Keratinocyte (primary cell): ENCODE data around the gene KMT2A. TPM values are rescaled to one million over a fixed set of nuclear protein-coding genes. Genes with fewer than 3 reads are reported as not detected.
A peak's percentile ranks its signal among the peaks of the same experiment; 100 is the strongest.

Source experiments
- DNase-seq: peaks from one replicate; pipeline ENCODE4 v3.0.0-alpha.2; 2011; ENCODE audit warnings: low read depth, missing footprints, low spot score
- FAIRE-seq: peaks from 2 replicates; lab custom pipeline; 2011; peaks lifted over from hg19 to GRCh38; lab: Jason Lieb, UNC
- H2AFZ ChIP-seq: 2 replicates; pipeline ENCODE4 v1.6.0; 2012; ENCODE audit warnings: low read length, control low read depth, inconsistent platforms; ENCODE audit not compliant: control insufficient read depth
- H3K27ac ChIP-seq: 2 replicates; pipeline ENCODE4 v1.5.1; 2011; ENCODE audit warnings: low read length; ENCODE audit not compliant: control insufficient read depth, insufficient read depth
- H3K27me3 ChIP-seq: 3 replicates; pipeline ENCODE4 v1.6.0; 2011; ENCODE audit warnings: low read length; ENCODE audit not compliant: control insufficient read depth, insufficient read depth; ENCODE audit errors: extremely low read depth
- H3K36me3 ChIP-seq, 2 experiments: 2 replicates in 1 of 2; 3 replicates in 1 of 2; pipeline ENCODE4 v1.5.1; 2011; ENCODE audit warnings: low read length in 2 of 2, mild to moderate bottlenecking in 1 of 2; ENCODE audit not compliant: control insufficient read depth in 2 of 2, insufficient read depth in 2 of 2; ENCODE audit errors: extremely low read depth in 1 of 2
- H3K4me1 ChIP-seq: 3 replicates; pipeline ENCODE4 v1.5.1; 2011; ENCODE audit warnings: low read length; ENCODE audit not compliant: control insufficient read depth, insufficient read depth; ENCODE audit errors: extremely low read depth
- H3K4me2 ChIP-seq: 3 replicates; pipeline ENCODE4 v1.6.0; 2011; ENCODE audit warnings: low read depth, low read length; ENCODE audit not compliant: control insufficient read depth, insufficient read depth; ENCODE audit errors: extremely low read depth
- H3K4me3 ChIP-seq, 3 experiments: fragments of 200-600 bp in 1 of 3; sonication (generic) in 1 of 3; 2 replicates in 2 of 3; 3 replicates in 1 of 3; pipeline ENCODE4 v1.5.1; 2011 to 2016; ENCODE audit warnings: low read length in 3 of 3, mild to moderate bottlenecking in 3 of 3, control low read depth in 2 of 3, inconsistent platforms in 1 of 3, low read depth in 1 of 3, mixed read lengths in 1 of 3, mixed run types in 1 of 3, moderate library complexity in 1 of 3; ENCODE audit not compliant: control insufficient read depth in 2 of 3, insufficient read depth in 2 of 3; ENCODE audit errors: extremely low read depth in 1 of 3
- H3K79me2 ChIP-seq: 2 replicates; pipeline ENCODE4 v1.6.0; 2012; ENCODE audit warnings: low read length; ENCODE audit not compliant: control insufficient read depth, insufficient read depth
- H3K9ac ChIP-seq: 3 replicates; pipeline ENCODE4 v1.6.0; 2011; ENCODE audit warnings: low read length; ENCODE audit not compliant: control insufficient read depth, insufficient read depth; ENCODE audit errors: extremely low read depth
- H3K9me1 ChIP-seq: 3 replicates; pipeline ENCODE4 v1.6.0; 2011; ENCODE audit warnings: low read length; ENCODE audit not compliant: control insufficient read depth, insufficient read depth; ENCODE audit errors: extremely low read depth
- H3K9me3 ChIP-seq: 2 replicates; pipeline ENCODE4 v1.5.1; 2012; ENCODE audit warnings: low read depth, low read length; ENCODE audit not compliant: control insufficient read depth
- H4K20me1 ChIP-seq: 3 replicates; pipeline ENCODE4 v1.6.0; 2011; ENCODE audit warnings: low read length; ENCODE audit not compliant: control insufficient read depth, insufficient read depth; ENCODE audit errors: extremely low read depth
- CTCF ChIP-seq, 3 experiments: IDR thresholded peaks in 1 of 3; conservative IDR thresholded peaks in 1 of 3; optimal IDR thresholded peaks in 1 of 3; 2 replicates in 2 of 3; 3 replicates in 1 of 3; pipeline versions ENCODE3 to v1.5.1; 2011; ENCODE audit warnings: low read length in 3 of 3, mild to moderate bottlenecking in 3 of 3, moderate library complexity in 2 of 3, control low read depth in 1 of 3, inconsistent platforms in 1 of 3; ENCODE audit not compliant: insufficient read depth in 2 of 3; ENCODE audit errors: extremely low read depth in 1 of 3
- EZH2 ChIP-seq: IDR thresholded peaks from one replicate; pipeline ENCODE4 v1.6.1; 2012; ENCODE audit warnings: inconsistent platforms, mild to moderate bottlenecking, low read length, moderate library complexity
- dilution Hi-C: fragments of 300-500 bp; cut with MboI; formaldehyde crosslinking; loops from one replicate; pipeline ENCODE4 v1.7.0; 2020; ENCODE audit warnings: low sequenced_read_pairs; ENCODE audit not compliant: extremely low pct_ligation_motif_present
- polyA plus RNA-seq, 5 experiments: library from polyadenylated mRNA; depleted of rRNA in 3 of 5; stranded (reverse) in 3 of 5; stranded (forward) in 1 of 5; unstranded in 1 of 5; fragments of >200 nt; gene quantifications; 1 replicate in 1 of 5; 2 replicates in 3 of 5; 3 replicates in 1 of 5; pipeline versions ENCODE4 v1.2.1 to v1.2.3, GENCODE V29; 2011 to 2012; ENCODE audit warnings: missing spikeins in 2 of 5, low read depth in 1 of 5, low replicate concordance in 1 of 5

The KMT2A gene
- polyA plus RNA-seq, 1 donor (not counting 4 experiments of a cell fraction or from before 2014, with no cell fraction given), result 11.7 TPM

- dilution Hi-C loops, result no loop called here
- H3K4me3 ChIP-seq, result peak overlapping the region in 2 of 3 experiments; percentile 72 to 89
- peaks cover 20% of the 10 kb centered on the region for H3K4me1 ChIP-seq
- no peak overlapping the region for H3K9ac ChIP-seq
- FAIRE-seq (no peak), DNase-seq (no peak)
- no peaks in the 10 kb centered on the region for H3K27me3 ChIP-seq
- no peak for TF ChIP-seq CTCF (optimal IDR thresholded peaks at IDR 0.05 in 1 of 3, IDR thresholded peaks at IDR 0.05 in 1 of 3, conservative IDR thresholded peaks at IDR 0.05 in 1 of 3; ENCODE audit: extremely low read depth in 1 of 3, insufficient read depth in 2 of 3, low read length in 3 of 3)
- no peak for TF ChIP-seq EZH2
- no peaks in the 10 kb centered on the region for H3K9me3 ChIP-seq
- H2AFZ ChIP-seq, result peak overlapping the region; percentile 92
- H3K9me1 ChIP-seq, result no peaks in the 10 kb centered on the region
- no peaks in the 10 kb centered on the region for H3K36me3 ChIP-seq
- peak overlapping the region; percentile 95 for H3K4me2 ChIP-seq
- peaks cover 10% of the 10 kb centered on the region for H4K20me1 ChIP-seq
- peaks cover 25% of the 10 kb centered on the region for H3K79me2 ChIP-seq
- no peak overlapping the region for H3K27ac ChIP-seq
Observed at GRCh38 chr11:118434123-118434552, 2.2 kb upstream of the KMT2A start.

- H3K79me2 ChIP-seq, result peaks cover 31% of the 10 kb centered on the region
- DNase-seq, result no peak
- no peaks in the 10 kb centered on the region for H3K36me3 ChIP-seq
- TF ChIP-seq CTCF (optimal IDR thresholded peaks at IDR 0.05 in 1 of 3, IDR thresholded peaks at IDR 0.05 in 1 of 3, conservative IDR thresholded peaks at IDR 0.05 in 1 of 3; ENCODE audit: extremely low read depth in 1 of 3, insufficient read depth in 2 of 3, low read length in 3 of 3) (no peak), EZH2 (no peak)
- peaks cover 10% of the 10 kb centered on the region for H4K20me1 ChIP-seq
- peaks cover 20% of the 10 kb centered on the region for H3K4me1 ChIP-seq
- peak overlapping the region; percentile 72 to 94 (median 89) for H3K4me3 ChIP-seq
- H3K9ac ChIP-seq, result peak overlapping the region; percentile 61
- no peaks in the 10 kb centered on the region for H3K27me3 ChIP-seq
- dilution Hi-C loops, result no loop called here
- peak overlapping the region; percentile 95 for H3K4me2 ChIP-seq
- FAIRE-seq, result no peak
- no peaks in the 10 kb centered on the region for H3K9me3 ChIP-seq
- peak overlapping the region; percentile 92 for H2AFZ ChIP-seq
- no peak overlapping the region for H3K27ac ChIP-seq
- H3K9me1 ChIP-seq, result no peaks in the 10 kb centered on the region
Observed at GRCh38 chr11:118434553-118435289, 1.6 kb upstream of the KMT2A start.
